AG04449 (cell line): Measurements from ENCODE around the gene ILRUN.
"Not testable (repeated sequence)": the region's sequence is repeated elsewhere in the genome, so short reads cannot be mapped to it uniquely, and the experiment has no call there.

Experiments used
- CTCF ChIA-PET: fragments of 350-600 bp; formaldehyde crosslinking; extraction: SDS; loops from one replicate; lab custom pipeline; 2021; ENCODE audit warnings: antibody characterized with exemption; lab: Yijun Ruan, JAX
- POLR2A ChIA-PET: fragments of 400-600, 350-600 bp; formaldehyde crosslinking; extraction: SDS; loops from one replicate; lab custom pipeline; 2020; ENCODE audit warnings: antibody characterized with exemption, inconsistent platforms; lab: Yijun Ruan, JAX
- DNase-seq: peaks from one replicate; pipeline ENCODE4 v3.0.0-alpha.2; 2010; ENCODE audit warnings: low read depth, low spot score
- H3K4me3 ChIP-seq: 2 replicates; pipeline ENCODE4 v1.5.1; 2011; ENCODE audit warnings: low read depth, mild to moderate bottlenecking, control low read depth, low read length
- CTCF ChIP-seq: IDR thresholded peaks from one replicate; pipeline ENCODE4 v1.5.1; 2011; ENCODE audit warnings: mild to moderate bottlenecking, moderate library complexity, low read length, control low read depth, inconsistent platforms; ENCODE audit not compliant: insufficient read depth; ENCODE audit errors: missing control alignments

The ILRUN gene

DNA sequence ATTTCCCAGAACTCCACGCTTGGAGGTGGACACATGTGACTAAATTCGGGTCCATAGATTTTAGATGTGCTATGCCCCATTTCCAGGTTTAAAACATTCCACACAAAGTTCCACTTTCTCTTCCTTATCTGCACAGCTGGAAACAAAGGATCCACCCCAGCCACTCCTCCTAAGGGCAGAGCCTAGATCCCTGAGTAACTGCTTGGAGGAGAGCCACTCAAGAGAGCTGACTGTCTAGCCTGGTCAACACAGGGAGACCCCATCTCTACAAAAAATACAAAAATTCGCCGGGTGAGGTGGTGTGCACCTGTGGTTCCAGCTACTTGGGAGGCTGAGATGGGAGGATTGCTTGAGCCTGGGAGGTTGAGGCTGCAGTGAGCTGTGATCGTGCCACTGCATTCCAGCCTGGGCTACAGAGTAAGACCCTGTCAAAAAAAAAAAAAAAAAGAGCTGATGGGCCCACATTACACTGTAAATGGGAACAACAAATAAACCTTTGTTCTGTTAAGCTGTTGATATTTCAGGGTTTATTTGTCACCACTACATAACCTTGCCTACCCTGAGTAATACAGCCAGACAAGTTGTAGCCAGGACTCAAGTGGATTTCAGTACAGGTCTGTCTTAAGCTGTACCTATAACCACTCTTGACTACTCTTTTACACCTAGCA lies 35.0 kb upstream of the ILRUN start:
- H3K4me3 ChIP-seq, result no peak overlapping the region
- no peak for DNase-seq
- ChIA-PET CTCF (no interaction called here), POLR2A (interaction anchor here (0.7 kb wide), 1 partner anchor 122 kb away, joined by 3 read pairs; no protein-coding TSS in a partner anchor)
- TF ChIP-seq CTCF, result no peak

DNA sequence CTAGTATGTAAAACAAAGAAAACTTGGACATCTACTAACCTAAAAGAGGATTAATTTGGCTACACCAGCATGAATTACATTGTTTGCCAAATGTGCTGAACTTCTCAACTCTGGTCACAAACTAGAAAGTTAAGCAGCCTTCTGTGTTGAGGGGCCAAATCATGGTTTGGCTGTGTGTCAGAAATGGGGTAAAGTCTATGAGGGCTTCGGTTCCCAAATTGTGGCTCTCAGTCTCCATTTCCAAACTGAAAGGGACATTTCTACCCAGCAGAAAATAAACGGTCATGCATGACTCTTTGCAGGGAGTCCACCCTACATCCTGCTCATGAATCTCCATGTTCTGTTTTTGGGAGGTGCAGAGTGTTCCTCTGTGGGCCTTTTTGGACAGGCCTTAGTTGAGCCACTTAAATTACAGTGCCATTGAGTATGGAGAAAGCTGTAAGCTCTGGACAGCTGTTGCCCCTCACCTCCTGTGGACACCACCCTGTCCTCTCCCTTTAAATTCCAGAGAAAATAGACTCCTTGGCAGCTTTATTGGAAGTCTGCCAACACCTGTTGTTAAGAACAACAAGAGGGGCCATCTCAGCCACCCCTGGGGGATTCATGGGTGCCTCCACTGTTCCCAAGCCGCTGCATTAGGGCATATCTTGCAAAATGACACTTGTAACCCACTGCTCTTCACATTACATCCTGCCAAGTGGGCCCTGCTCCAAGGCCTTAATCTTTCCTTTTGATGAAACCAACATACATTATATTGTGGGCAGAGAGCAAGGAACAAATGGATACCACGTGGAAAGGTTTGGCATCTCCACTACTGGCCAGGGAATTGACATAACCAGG lies 33.3 kb upstream of the ILRUN start:
- no peak for TF ChIP-seq CTCF
- POLR2A ChIA-PET, result no interaction called here
- CTCF ChIA-PET, result no interaction called here
- DNase-seq, result no peak
- no peak overlapping the region for H3K4me3 ChIP-seq

DNA sequence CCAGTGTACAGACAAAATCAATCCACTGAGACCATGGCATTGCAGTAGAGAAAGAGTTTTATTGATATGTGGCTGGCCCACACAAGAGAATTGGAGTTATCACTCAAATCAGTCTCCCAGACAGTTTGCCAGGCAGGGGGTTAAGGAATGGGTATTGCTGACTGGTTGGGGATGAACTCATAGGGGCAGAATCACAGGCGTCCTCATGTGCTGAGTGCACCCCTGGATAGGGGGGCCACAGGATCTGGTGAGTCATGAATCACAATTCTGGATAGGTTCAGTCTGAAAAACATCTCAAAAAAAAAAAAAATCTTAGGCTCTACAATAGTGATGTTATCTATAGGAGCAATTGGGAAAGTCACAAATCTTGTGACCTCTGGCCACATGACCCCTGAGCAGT lies 29.5 kb upstream of the ILRUN start:
- CTCF ChIA-PET, result no interaction called here
- no peak overlapping the region for H3K4me3 ChIP-seq
- DNase-seq, result no peak
- POLR2A ChIA-PET, result no interaction called here
- TF ChIP-seq CTCF, result no peak

- no peak for DNase-seq
- no peak overlapping the region for H3K4me3 ChIP-seq
- POLR2A ChIA-PET, result no interaction called here
- no peak for TF ChIP-seq CTCF
- CTCF ChIA-PET, result no interaction called here
Observed at GRCh38 chr6:34723203-34723602, 26.6 kb upstream of the ILRUN start.

- POLR2A ChIA-PET, result no interaction called here
- CTCF ChIA-PET, result no interaction called here
- no peak for DNase-seq
- no peak overlapping the region for H3K4me3 ChIP-seq
- TF ChIP-seq CTCF, result no peak
Observed at GRCh38 chr6:34722451-34722850, 25.9 kb upstream of the ILRUN start.

- DNase-seq, H3K4me3 ChIP-seq, CTCF ChIA-PET, POLR2A ChIA-PET: not testable (repeated sequence)
Observed at GRCh38 chr6:34720160-34720559, 23.6 kb upstream of the ILRUN start.

DNA sequence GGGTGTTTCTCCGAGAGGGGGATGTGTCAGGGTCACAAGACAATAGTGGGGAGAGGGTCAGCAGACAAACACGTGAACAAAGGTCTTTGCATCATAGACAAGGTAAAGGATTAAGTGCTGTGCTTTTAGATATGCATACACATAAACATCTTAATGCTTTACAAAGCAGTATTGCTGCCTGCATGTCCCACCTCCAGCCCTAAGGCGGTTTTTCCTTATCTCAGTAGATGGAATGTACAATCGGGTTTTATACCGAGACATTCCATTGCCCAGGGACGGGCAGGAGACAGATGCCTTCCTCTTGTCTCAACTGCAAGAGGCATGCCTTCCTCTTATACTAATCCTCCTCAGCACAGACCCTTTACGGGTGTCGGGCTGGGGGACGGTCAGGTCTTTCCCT lies 23.1 kb upstream of the ILRUN start:
- H3K4me3 ChIP-seq, POLR2A ChIA-PET, CTCF ChIA-PET, DNase-seq: not testable (repeated sequence)
